Epithelial cell of esophagus (primary cell): ENCODE measurements around the gene CDKL5.

ENCODE experiments used
- DNase-seq: peaks from one replicate; pipeline ENCODE4 v3.0.0; 2010; ENCODE audit warnings: low read depth
- H3K4me3 ChIP-seq: 2 replicates; pipeline ENCODE4 v1.5.1; 2011; ENCODE audit warnings: mild to moderate bottlenecking, low read length, control low read depth
- CTCF ChIP-seq: IDR thresholded peaks from 2 replicates; pipeline ENCODE4 v1.5.1; 2011; ENCODE audit warnings: low read depth, mild to moderate bottlenecking, low read length, control low read depth, inconsistent platforms; ENCODE audit not compliant: insufficient read depth; ENCODE audit errors: missing control alignments

The CDKL5 gene

GRCh38 chrX:18542131-18542530 lies 116.7 kb downstream of the CDKL5 start:
- no peak for DNase-seq
- TF ChIP-seq CTCF = no peak
- no peak overlapping the region for H3K4me3 ChIP-seq

- H3K4me3 ChIP-seq = no peak overlapping the region
- no peak for DNase-seq
- no peak for TF ChIP-seq CTCF
Measured at GRCh38 chrX:18542905-18543304, 117.5 kb downstream of the CDKL5 start.

GRCh38 chrX:18543738-18544137 lies 118.3 kb downstream of the CDKL5 start:
- no peak for TF ChIP-seq CTCF
- DNase-seq = no peak
- H3K4me3 ChIP-seq = no peak overlapping the region

- TF ChIP-seq CTCF = no peak
- no peak overlapping the region for H3K4me3 ChIP-seq
- DNase-seq = no peak
Measured at GRCh38 chrX:18545771-18546170, 120.4 kb downstream of the CDKL5 start.

GRCh38 chrX:18548996-18549395 lies 123.6 kb downstream of the CDKL5 start:
- TF ChIP-seq CTCF = no peak
- no peak overlapping the region for H3K4me3 ChIP-seq
- DNase-seq = peak; percentile 62

- no peak for TF ChIP-seq CTCF
- peak; percentile 32 for DNase-seq
- no peak overlapping the region for H3K4me3 ChIP-seq
Measured at GRCh38 chrX:18549643-18550042, 124.2 kb downstream of the CDKL5 start.

GRCh38 chrX:18557879-18558278 lies 132.5 kb downstream of the CDKL5 start:
- TF ChIP-seq CTCF = no peak
- DNase-seq = no peak
- H3K4me3 ChIP-seq = no peak overlapping the region
